Measurements from ENCODE around the gene SDCCAG8.

SDCCAG8 gene

GRCh38 chr1:243394601-243395464 is 139.0 kb downstream of the SDCCAG8 start:
- no peak for DNase-seq

- DNase-seq, result no peak
Measured at GRCh38 chr1:243396424-243396823, 140.6 kb downstream of the SDCCAG8 start.

DNA sequence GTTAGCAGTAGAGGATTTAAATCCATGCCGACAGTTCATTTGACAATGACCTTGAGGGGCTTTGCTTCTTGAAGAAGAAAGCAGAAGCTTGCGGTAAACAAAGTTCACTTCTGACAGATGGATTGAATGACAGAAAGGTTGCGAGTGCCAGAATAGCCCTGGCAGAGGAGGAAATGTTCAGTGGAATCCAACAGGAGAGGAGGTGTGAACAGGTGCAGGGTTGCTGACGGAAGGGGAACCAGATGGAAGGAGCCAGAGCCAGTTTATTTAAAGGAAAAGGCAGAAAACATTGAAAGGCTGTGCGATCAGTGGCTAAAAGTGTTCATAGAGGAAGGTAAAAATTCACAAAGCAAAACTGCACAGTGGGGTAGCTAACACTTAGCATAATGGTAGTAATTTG is 141.0 kb downstream of the SDCCAG8 start:
- DNase-seq, result no peak

DNA sequence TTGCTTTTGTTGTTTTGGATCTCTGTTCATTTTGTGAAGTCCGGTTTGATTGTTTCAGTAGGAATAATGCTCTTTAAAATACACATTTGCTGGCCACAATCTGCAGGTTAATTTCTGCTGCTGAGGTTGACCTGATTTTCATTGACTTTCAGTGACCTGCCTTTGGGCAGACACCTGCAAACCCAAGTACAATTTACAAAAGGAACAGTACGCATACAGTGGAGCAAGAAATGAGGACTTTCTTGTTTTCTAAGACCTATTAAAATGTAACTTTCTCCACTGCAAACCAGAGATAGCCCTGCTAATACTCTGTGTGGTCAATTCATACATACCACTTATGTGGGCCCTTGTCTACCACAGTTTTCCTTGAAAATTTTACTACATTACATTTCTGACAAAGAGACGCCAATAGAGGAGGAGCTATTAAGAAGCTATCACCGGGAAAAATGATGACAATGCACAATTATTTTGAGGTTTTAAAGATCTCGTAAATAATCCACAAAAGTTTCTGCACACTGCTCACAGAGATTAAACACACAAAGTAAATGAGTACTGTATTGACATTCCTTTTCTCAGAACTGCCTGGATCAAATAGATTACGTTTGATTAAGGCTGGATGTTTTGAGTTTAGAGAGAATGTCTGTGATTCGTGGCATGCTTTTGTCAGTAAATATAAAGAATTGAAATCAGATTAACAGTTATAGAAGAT is 141.9 kb downstream of the SDCCAG8 start:
- no peak for DNase-seq

GRCh38 chr1:243399561-243400155 is 143.8 kb downstream of the SDCCAG8 start:
- DNase-seq, result no peak

GRCh38 chr1:243402868-243403267 is 147.0 kb downstream of the SDCCAG8 start:
- no peak for DNase-seq

DNA sequence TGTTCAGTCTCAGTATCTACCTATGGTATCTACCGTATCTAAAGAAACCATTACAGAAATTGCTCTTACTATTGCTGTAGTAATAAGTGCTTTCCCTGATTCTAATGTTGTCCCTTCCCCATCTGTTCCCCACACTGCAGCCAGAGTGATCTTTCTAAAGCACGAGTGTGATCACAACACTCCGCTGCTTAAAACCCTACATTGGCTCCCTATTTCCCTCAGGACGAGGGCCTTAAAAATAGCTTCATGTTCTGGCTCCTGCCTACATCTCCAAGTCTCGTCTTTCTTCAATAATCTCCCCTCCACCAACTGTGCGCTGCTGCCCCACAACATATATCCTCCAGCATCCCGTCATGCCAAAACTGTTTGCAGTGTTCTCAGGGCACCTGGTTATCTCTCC is 150.6 kb downstream of the SDCCAG8 start:
- no peak for DNase-seq

- DNase-seq, result no peak
Measured at GRCh38 chr1:243407284-243408018, 151.6 kb downstream of the SDCCAG8 start.

GRCh38 chr1:243408479-243408878 is 152.6 kb downstream of the SDCCAG8 start:
- no peak for DNase-seq

DNA sequence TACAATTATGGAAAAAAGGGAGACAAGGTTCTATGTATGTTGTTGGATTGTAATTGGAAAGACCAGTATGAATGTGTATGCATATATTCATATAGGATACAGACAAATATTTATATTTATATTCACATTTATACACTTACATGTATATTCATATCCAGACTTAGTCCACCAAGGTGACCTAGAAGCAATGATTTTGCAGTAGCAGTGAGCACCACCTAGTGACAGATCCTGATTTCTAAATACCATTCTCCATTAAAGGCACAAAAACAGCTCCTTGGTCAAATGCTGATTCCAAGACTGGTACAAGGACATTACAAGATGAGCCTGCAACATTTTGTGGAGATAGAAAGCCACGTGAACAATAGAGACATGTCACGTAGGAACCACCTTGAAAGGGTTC is 153.4 kb downstream of the SDCCAG8 start:
- no peak for DNase-seq

DNA sequence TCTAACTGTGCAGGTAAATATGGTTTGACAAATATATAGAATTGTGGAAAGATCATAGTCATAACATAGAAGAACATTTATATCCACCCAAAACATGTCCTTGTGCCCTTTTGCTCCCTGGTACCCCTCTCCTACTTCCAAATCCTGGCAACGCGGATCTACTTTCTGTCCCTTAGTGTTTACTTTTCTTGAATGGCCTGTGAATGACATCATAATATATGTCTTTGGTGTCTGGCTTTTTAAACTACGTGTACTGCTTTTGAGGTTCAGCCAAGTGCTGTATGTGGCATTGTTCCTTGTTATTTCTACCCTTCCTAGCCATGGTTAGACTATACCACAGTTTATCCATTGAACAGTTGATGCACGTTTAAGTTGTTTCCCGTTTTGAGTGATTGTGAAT is 155.6 kb downstream of the SDCCAG8 start:
- no peak for DNase-seq

DNA sequence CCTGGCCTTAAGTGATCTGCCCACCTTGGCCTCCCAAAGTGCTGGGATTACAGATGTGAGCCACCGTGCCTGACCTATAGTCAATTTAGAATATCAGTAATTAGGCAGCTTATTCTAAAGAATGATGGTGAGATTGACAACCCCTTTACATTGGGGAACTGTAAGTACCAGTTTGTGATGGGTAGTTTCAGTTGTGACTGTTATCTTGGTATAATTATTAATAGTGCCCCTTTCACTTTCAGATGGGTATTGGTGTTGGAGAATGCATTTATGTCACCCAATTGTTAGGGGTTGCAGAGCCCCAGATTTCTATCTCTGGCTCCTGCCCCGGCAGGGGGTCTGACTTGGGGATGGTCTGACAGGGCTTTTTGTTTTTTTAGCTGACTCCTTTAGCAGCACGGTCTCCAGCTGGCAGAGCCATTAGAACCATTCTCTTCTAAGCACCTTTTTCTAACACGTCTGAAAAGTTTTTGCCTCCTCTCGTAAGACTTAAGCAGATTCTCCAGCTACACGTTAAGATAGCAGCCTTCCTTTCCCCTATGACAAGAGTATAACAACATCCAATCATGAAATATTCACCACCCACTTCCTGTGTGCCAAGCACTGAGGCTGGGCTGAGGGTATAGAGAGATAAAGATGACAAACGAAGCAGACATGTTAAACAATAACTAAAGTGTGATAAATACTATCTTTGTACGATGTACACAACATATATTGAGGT is 157.8 kb downstream of the SDCCAG8 start:
- no peak for DNase-seq

- no peak for DNase-seq
Measured at GRCh38 chr1:243414152-243414494, 158.3 kb downstream of the SDCCAG8 start.

- DNase-seq, result no peak
Measured at GRCh38 chr1:243415663-243416408, 160.0 kb downstream of the SDCCAG8 start.

DNA sequence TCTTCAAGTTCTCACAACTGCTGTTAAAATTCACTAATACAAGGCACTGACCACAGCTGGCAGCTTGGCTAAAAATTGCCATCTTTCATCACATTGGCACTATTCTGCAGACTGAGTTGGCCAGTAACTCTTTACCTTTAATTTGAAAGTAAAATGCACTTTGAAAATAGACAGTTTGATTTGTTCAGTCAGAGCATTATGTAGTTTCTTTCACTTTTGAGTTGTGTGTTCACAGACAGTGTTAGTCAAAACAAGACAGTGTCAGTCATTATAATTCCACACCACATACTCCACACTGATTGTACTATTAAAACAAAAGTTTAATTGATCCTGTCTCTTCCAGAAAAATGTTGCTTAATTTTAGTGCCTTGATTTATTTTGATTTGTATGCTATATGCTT is 160.7 kb downstream of the SDCCAG8 start:
- no peak for DNase-seq

GRCh38 chr1:243420016-243420945 is 164.4 kb downstream of the SDCCAG8 start:
- no peak for DNase-seq

GRCh38 chr1:243420946-243421685 is 165.3 kb downstream of the SDCCAG8 start:
- DNase-seq, result no peak

- no peak for DNase-seq
Measured at GRCh38 chr1:243421784-243422183, 165.9 kb downstream of the SDCCAG8 start.

- DNase-seq, result no peak
Measured at GRCh38 chr1:243422362-243422761, 166.5 kb downstream of the SDCCAG8 start.

DNA sequence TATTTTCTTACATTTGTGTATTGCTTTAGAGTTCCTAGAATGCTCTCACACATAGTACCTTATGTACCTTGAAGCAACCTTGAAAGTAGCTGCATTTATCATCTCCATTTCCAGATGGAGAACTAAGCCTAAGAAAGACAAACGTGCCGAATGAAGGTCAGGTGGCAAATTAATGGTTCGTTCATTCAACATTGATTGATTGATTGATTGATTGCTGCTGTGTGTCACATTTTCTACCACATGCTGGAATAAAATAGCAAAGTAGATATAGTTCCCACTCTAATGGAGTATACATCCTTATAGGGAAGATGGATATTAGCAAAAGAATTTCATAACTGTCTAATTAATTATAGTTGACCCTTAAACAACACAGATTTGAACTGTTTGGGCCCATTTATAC is 172.2 kb downstream of the SDCCAG8 start:
- no peak for DNase-seq

Measured in NCI-H146 (cell line).